Stimulated activated CD4-positive, alpha-beta T cell treated with anti-CD3 and anti-CD28 coated beads, Interleukin-2, amount 100 ng/mL, for 24 hours (primary cell): Measurements from ENCODE around the gene PAM16.
A peak's percentile ranks its signal among the peaks of the same experiment; 100 is the strongest.

Experiments used
- DNase-seq, 2 donors: peaks; one replicate each; pipeline ENCODE4 v3.0.0-alpha.2; 2020

Gene PAM16

GRCh38 chr16:4383591-4384444, 32.7 kb upstream of the PAM16 start:
- DNase-seq, result no peak

DNA sequence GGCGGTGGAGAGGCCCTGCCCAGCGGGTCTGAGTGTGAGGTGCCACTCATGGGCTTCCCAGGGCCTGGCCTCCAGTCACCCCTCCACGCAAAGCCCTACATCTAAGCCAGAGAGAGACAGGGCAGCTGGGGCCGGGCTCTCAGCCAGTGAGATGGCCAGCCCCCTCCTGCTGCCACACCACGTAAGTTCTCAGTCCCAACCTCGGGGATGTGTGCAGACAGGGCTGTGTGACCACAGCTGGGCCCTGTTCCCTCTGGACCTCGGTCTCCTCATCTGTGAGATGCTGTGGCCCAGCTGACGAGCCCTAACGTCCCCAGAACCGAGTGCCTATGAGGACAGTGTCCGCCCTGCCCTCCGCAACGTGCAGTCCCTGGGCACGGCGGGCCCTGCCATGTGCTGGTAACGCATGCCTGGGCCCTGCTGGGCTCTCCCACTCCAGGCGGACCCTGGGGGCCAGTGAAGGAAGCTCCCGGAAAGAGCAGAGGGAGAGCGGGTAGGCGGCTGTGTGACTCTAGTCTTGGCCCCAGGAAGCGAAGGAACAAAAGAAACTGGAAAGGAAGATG, 31.8 kb upstream of the PAM16 start:
- no peak for DNase-seq

GRCh38 chr16:4381935-4382794, 31.0 kb upstream of the PAM16 start:
- no peak for DNase-seq

GRCh38 chr16:4381072-4381934, 30.2 kb upstream of the PAM16 start:
- DNase-seq, result no peak

GRCh38 chr16:4380119-4381063, 29.3 kb upstream of the PAM16 start:
- no peak for DNase-seq

DNA sequence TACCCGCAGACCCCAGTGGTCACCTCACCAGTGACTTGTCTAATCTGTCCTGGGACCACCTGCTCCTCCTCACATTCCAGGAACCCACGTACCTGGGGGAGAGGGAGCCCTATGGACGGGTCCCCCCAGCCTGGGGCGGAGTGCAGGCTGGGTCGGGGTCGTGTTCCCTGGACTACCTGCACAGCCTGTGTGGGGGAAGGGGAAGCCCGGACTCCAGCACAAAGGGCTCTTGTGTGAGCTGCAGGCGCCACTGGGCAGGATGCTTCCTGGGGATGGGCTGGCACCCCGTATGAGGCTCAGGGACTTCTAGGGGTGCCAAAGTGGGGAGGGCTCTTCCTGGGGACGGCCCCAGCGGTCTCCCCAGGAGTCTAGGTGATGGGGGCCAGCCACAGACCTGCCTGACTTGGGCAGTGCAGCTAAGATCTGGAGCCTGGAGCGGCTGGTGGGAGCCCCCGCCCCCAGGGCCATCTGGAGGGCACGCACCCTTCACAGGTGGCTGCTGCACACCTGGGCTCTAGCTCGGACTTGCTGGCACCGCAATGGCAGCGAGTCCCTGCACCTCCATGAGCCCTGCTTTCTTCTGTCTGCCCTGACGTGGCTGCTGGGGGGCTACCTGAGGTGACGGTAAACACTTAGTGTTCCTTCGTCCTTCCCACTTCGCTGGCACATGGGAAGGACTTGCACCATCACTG, 28.0 kb upstream of the PAM16 start:
- no peak for DNase-seq

DNA sequence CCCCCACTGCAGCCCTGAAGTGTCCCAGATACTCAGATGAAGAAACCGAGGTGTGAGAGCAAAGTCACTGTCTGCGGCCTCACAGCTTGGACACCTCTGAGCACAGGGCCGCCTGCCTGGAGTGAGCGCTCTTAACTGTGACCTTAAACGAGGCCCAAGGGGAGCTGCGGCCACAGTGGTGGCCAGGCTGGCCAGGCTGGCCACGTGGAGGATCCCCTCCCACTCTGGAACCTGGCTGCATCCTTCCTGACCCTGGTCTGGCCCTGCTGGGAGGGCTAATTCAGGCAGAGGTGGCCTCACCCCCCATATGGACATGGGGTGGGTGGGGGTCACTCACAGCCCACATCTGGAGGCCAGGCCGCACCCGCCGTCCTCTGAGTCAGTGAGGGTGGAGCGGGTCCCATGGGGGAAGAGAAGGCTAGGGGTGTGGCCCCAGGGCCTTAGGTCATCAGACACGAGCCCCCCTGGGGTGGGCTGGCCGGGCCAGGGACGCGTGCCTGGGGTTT, 27.1 kb upstream of the PAM16 start:
- no peak for DNase-seq

- DNase-seq, result no peak
Measured at GRCh38 chr16:4377573-4378154, 26.5 kb upstream of the PAM16 start.

DNA sequence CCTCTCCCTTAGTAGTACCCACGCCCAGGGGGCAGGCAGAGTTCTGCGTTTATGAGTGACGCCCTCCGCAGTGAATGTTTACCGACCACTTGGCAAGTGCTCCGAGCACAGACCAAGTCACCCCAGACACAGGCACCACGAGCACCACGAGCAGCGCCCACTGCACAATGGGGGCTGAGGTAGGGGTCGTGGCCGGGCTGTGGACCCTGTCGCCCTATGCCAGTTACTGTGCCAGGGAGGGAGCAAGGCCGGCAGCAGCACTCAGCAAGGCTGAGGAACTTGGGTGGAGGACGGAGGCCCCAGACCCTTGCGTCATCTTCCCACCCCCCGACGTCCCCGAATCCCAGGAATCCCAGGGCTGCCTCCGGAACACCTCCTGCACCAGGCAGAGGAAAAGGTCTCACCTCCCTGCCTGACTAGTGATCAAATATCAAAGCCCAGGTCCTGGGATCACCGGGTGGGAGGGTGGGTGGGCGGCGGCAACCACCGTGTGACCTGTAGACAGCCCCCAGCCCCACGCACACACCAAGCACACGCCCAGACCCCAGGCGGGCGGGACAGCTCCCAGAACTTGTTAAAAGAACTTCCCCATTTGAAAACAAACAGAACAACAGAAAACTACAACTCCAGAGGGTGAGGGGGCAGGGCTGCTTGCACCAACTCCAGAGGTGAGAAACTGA, 25.9 kb upstream of the PAM16 start:
- no peak for DNase-seq

- DNase-seq, result no peak
Measured at GRCh38 chr16:4376126-4376892, 25.2 kb upstream of the PAM16 start.

DNA sequence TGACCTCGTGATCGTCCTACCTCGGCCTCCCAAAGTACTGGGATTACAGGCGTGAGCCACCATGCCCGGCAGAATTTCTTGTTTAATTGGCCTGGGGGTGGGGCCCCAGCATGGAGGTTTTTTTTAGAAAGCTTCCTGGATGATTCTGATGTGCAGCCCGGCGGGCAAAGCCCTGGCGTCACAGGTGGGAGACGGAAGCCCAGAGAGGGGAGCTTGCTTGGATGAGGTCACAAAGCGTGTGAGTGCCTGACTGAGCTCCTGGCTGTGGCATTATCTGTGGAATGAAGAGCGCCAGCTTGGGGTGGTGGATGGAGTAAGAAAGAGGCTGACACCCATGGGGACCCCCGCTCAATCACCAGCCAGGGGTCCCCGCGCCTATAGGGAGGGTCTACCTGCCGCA, 24.6 kb upstream of the PAM16 start:
- no peak for DNase-seq

- DNase-seq, result no peak
Measured at GRCh38 chr16:4373909-4374742, 23.0 kb upstream of the PAM16 start.

GRCh38 chr16:4373356-4373908, 22.3 kb upstream of the PAM16 start:
- no peak for DNase-seq

GRCh38 chr16:4372578-4373355, 21.6 kb upstream of the PAM16 start:
- no peak for DNase-seq

- DNase-seq, result peak; percentile 32 to 37
Measured at GRCh38 chr16:4372001-4372577, 21.0 kb upstream of the PAM16 start.

DNA sequence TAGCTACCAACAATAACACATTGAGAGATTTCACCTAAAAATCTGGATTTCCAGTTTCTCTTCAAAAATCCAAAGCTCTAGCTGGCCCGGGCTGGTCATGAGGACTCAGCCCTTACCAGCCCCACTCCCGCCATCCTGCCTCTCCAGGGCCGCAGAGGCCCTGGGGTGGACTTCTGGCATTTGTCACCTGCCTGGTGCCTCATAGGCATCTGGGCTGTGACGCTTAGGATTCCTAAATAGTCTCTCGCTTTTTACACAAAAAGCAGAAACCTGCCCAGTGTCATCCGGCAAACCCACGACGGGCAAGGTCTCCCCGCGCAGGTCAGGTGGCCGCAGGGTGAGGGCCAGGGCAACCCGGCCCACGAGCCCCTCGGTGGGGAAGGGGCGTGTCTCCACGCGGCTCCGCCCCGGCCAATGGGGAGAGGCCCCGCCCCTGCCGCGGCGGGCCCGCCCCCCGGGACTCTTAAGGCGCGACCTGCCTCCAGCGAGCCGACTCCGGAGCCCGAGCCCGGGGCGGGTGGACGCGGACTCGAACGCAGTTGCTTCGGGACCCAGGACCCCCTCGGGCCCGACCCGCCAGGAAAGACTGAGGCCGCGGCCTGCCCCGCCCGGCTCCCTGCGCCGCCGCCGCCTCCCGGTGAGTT, 20.4 kb upstream of the PAM16 start, which contains the start of gene VASN:
TSS of gene VASN (plus strand) at position 492 of the 644 bp plus-strand sequence. CDS start 9,030 bp downstream, outside the sequence.
- peak; percentile 76 for DNase-seq
